ENCODE measurements around the gene IMPDH1.

Gene IMPDH1

GRCh38 chr7:128406314-128407232, 3.2 kb downstream of the IMPDH1 start:
- TF ChIP-seq CTCF (IDR thresholded peaks at IDR 0.05) = no peak

DNA sequence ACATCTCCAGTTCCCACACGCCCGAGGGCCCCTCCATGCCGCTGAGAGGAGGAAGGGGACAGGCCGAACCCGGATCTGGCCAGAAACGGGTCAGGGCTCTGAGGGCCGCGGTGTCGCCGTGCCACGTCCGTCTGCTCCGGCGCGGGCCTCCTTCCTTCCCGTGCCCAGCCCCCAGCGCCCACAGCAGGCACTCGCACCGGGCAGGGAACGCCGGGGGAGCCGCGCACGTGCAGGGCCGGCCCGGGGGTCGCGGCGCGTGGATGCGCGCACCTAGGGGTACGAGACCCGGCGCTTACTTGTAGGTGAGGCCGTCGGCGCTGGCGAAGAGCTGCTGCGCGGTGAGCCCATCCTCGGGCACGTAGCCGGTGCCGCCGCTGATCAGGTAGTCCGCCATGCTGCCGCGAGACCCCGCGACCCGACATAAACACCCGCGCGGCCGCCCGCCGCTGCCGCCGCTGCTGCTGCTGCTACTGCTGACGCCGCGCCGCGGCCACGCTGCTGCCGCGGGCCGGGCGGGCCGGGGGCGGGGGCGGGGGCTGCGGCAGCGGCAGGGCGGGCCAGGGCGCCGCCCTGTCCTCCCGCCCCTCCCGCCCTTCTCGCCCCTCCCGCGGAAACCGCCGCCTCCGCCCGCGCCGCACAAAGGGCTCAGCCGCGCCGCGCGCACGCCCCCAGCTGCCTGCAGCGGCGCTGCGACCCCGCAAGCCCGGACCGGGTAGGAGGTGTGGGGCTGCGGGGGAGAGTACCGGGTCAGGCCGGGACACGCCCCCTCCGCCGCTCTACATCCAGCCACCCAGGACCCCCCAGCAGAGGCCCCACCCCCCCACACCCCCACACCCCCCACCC, 4.1 kb downstream of the IMPDH1 start:
- TF ChIP-seq CTCF (IDR thresholded peaks at IDR 0.05) = no peak

GRCh38 chr7:128404886-128405470, 4.8 kb downstream of the IMPDH1 start:
- TF ChIP-seq CTCF (IDR thresholded peaks at IDR 0.05) = no peak

DNA sequence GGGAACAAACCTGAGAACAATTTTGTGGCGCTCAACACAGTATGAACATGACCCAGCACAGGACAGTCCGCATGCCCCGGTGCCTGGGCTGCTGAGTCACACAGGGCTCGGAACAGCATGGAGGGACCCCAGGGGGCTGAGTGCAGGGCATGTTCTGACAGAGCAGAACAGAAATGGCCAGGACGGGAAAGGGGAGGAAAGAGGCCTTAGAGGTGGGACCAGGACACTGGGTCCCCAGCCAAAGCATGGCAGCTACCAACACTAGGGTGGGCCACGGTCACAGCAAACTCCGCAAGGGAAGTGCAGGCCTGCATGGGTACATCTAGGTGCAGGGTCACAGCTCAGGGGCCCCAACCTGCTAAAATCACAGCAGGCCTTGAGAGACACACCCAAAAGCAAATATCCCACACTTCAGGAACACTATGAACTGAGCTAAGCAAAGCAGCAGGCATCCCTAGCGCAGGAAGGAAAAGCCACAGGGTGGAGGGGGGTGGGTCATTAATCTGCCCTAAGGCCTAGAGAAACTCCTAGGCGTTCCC, 5.6 kb downstream of the IMPDH1 start:
- TF ChIP-seq CTCF (IDR thresholded peaks at IDR 0.05) = no peak

DNA sequence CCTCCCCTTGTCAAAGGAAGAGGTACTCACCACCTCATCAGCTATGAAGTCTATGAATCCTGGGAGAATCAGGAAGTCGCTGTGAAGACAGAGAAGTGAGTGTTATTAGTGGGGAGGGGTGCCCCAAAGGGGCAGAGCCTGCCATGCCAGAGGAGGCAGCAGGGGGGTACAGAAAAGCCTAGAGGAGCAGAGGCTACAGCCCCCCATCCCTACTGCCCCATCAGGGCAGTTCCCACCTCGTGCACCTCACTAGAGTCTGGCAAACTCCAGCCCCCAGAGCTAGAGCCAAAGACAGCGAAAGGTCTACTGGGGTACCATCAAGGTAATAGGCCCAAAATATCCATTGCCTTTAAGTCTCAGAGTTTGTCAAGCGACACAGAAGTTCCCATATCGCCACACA, 6.1 kb downstream of the IMPDH1 start:
- TF ChIP-seq CTCF (IDR thresholded peaks at IDR 0.05) = no peak

DNA sequence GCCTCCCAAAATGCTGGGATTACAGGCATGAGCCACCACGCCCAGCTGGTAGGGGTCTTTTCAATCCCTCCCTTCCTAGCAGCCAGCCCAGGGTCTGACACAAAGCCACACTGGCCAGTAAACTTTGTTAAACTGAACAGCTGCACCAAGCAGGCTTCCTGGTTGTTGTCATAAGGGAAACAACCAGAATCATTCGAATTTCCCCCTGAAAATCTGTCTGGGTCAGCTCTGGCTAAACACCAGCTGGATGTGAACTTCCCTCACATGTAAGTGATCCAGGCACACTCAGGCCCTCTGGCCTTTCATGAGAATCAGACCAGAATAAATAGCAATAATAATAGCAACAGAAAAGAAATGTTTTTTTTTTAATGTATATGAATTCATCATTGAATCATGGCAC, 7.4 kb downstream of the IMPDH1 start:
- TF ChIP-seq CTCF (IDR thresholded peaks at IDR 0.05) = no peak

- TF ChIP-seq CTCF (IDR thresholded peaks at IDR 0.05) = no peak
These were observed 9.2 kb downstream of the IMPDH1 start for GRCh38 chr7:128400566-128400965.

All from LNCAP (cell line).